GM12891 (cell line): ENCODE results near the gene PGAM2.

Source experiments
- DNase-seq: peaks from one replicate; pipeline ENCODE4 v3.0.0; 2011; ENCODE audit warnings: low spot score; ENCODE audit not compliant: insufficient read length
- FAIRE-seq: peaks from 2 replicates; lab custom pipeline; 2011; peaks lifted over from hg19 to GRCh38; lab: Jason Lieb, UNC
- PAX5 ChIP-seq: IDR thresholded peaks from 2 replicates; pipeline ENCODE4 v1.6.1; 2011; ENCODE audit warnings: low read length, moderate library complexity, mild to moderate bottlenecking; ENCODE audit not compliant: insufficient read depth, severe bottlenecking
- POLR2A ChIP-seq: IDR thresholded peaks from 2 replicates; pipeline ENCODE4 v1.6.1; 2011; ENCODE audit warnings: low read depth, low read length, control low read depth
- POLR2AphosphoS5 ChIP-seq: IDR thresholded peaks from 2 replicates; pipeline ENCODE4 v1.6.1; 2011; ENCODE audit warnings: low read depth, low read length, control low read depth
- POU2F2 ChIP-seq: IDR thresholded peaks from 2 replicates; pipeline ENCODE4 v1.6.1; 2011; ENCODE audit warnings: low read depth, mild to moderate bottlenecking, control low read depth, low read length, moderate library complexity
- SPI1 ChIP-seq: IDR thresholded peaks from 2 replicates; pipeline ENCODE4 v1.6.1; 2011; ENCODE audit warnings: low read depth, low read length, control low read depth
- TAF1 ChIP-seq: IDR thresholded peaks from 2 replicates; pipeline ENCODE4 v1.6.1; 2011; ENCODE audit warnings: low read depth, low read length, control low read depth

The PGAM2 gene

GRCh38 chr7:44102846-44103565 is 37.6 kb upstream of the PGAM2 start:
- TF ChIP-seq POLR2A (no peak), PAX5 (no peak), POU2F2 (no peak), SPI1 (no peak), POLR2AphosphoS5 (no peak), TAF1 (no peak)
- FAIRE-seq (peak; percentile 63), DNase-seq (no peak)

GRCh38 chr7:44101966-44102845 is 36.8 kb upstream of the PGAM2 start:
- TF ChIP-seq POLR2A (no peak), POU2F2 (no peak), SPI1 (no peak), PAX5 (no peak), TAF1 (no peak), POLR2AphosphoS5 (no peak)
- no peak for FAIRE-seq
- DNase-seq, result no peak

GRCh38 chr7:44101303-44101965 is 36.1 kb upstream of the PGAM2 start:
- DNase-seq (no peak), FAIRE-seq (no peak)
- TF ChIP-seq SPI1 (no peak), POU2F2 (no peak), TAF1 (no peak), POLR2AphosphoS5 (no peak), POLR2A (no peak), PAX5 (no peak)

- DNase-seq (no peak), FAIRE-seq (peak; percentile 65)
- TF ChIP-seq POLR2A, result no peak
- no peak for TF ChIP-seq POLR2AphosphoS5
- TF ChIP-seq POU2F2, result no peak
- no peak for TF ChIP-seq SPI1
- no peak for TF ChIP-seq PAX5
- no peak for TF ChIP-seq TAF1
These were observed 35.3 kb upstream of the PGAM2 start for GRCh38 chr7:44100458-44101302.

GRCh38 chr7:44099669-44100068 is 34.3 kb upstream of the PGAM2 start:
- FAIRE-seq, result no peak
- no peak for TF ChIP-seq SPI1
- TF ChIP-seq POU2F2, result no peak
- no peak for TF ChIP-seq POLR2AphosphoS5
- TF ChIP-seq TAF1, result no peak
- no peak for TF ChIP-seq POLR2A
- no peak for TF ChIP-seq PAX5
- DNase-seq, result no peak

GRCh38 chr7:44098092-44099068 is 33.0 kb upstream of the PGAM2 start:
- TF ChIP-seq POLR2A, result no peak
- TF ChIP-seq SPI1, result no peak
- no peak for TF ChIP-seq POU2F2
- no peak for TF ChIP-seq PAX5
- TF ChIP-seq POLR2AphosphoS5, result no peak
- TF ChIP-seq TAF1, result no peak
- FAIRE-seq (no peak), DNase-seq (no peak)

- FAIRE-seq (peak; percentile 93), DNase-seq (no peak)
- TF ChIP-seq POU2F2, result no peak
- no peak for TF ChIP-seq PAX5
- TF ChIP-seq SPI1, result peak; percentile 83
- TF ChIP-seq POLR2AphosphoS5, result no peak
- no peak for TF ChIP-seq TAF1
- TF ChIP-seq POLR2A, result no peak
These were observed 31.9 kb upstream of the PGAM2 start for GRCh38 chr7:44097064-44097932.
